Endothelial cell of umbilical vein (primary cell): Measurements from ENCODE around the gene MIEF1. TPM values are rescaled to one million over a fixed set of nuclear protein-coding genes. Genes with fewer than 3 reads are reported as not detected.

Experiments used
- BruUV-seq: library from RNA; stranded (reverse); fragments of 400-500 nt; replicated peaks from 2 replicates; lab custom pipeline; 2021; lab: Mats Ljungman, UMichigan
- CTCF ChIA-PET: fragments of 300-600, 350-600 bp; sonication (Branson Sonifier 250); formaldehyde crosslinking; loops from one replicate; lab custom pipeline; 2021; ENCODE audit warnings: antibody characterized with exemption, inconsistent platforms; lab: Charles Lee
- POLR2A ChIA-PET: fragments of 300-600, 350-600 bp; sonication (Branson Sonifier 250); formaldehyde crosslinking; loops from one replicate; lab custom pipeline; 2021; ENCODE audit warnings: antibody characterized with exemption, inconsistent platforms; lab: Charles Lee
- DNase-seq: peaks from one replicate; pipeline ENCODE4 v3.0.0-alpha.2; 2011; ENCODE audit warnings: low read depth, low spot score
- FAIRE-seq: peaks from 2 replicates; lab custom pipeline; 2011; peaks lifted over from hg19 to GRCh38; lab: Jason Lieb, UNC
- H2AFZ ChIP-seq: 2 replicates; pipeline ENCODE4 v1.6.0; 2012; ENCODE audit warnings: low read depth, low read length, control low read depth, inconsistent platforms
- H3K27ac ChIP-seq: 2 replicates; pipeline ENCODE4 v1.5.1; 2011; ENCODE audit warnings: low read depth, mild to moderate bottlenecking, control low read depth, low read length, moderate library complexity; ENCODE audit not compliant: insufficient read depth
- H3K27me3 ChIP-seq, 2 experiments: 2 replicates each; pipeline versions ENCODE4 v1.6.0 to v1.6.1; 2011; ENCODE audit warnings: low read length in 2 of 2, mixed read lengths in 1 of 2; ENCODE audit not compliant: control insufficient read depth in 2 of 2, insufficient read depth in 2 of 2
- H3K36me3 ChIP-seq, 2 experiments: 2 replicates in 1 of 2; 3 replicates in 1 of 2; pipeline ENCODE4 v1.5.1; 2011; ENCODE audit warnings: low read length in 2 of 2, mild to moderate bottlenecking in 1 of 2, moderate library complexity in 1 of 2; ENCODE audit not compliant: control insufficient read depth in 2 of 2, insufficient read depth in 2 of 2; ENCODE audit errors: extremely low read depth in 1 of 2
- H3K4me1 ChIP-seq: 3 replicates; pipeline ENCODE4 v1.5.1; 2011; ENCODE audit warnings: mild to moderate bottlenecking, low read length; ENCODE audit not compliant: control insufficient read depth, insufficient read depth; ENCODE audit errors: extremely low read depth
- H3K4me2 ChIP-seq: 2 replicates; pipeline ENCODE4 v1.6.1; 2011; ENCODE audit warnings: low read length, control low read depth, mixed read lengths; ENCODE audit not compliant: insufficient read depth
- H3K4me3 ChIP-seq, 3 experiments: fragments of 200-600 bp in 1 of 3; sonication (generic), shearing (Covaris generic) in 1 of 3; replicated peaks in 1 of 3; 2 replicates each; pipeline ENCODE4 v1.5.1; 2011 to 2016; ENCODE audit warnings: control low read depth in 3 of 3, low read length in 3 of 3, mild to moderate bottlenecking in 2 of 3, inconsistent platforms in 1 of 3, low read depth in 1 of 3, moderate library complexity in 1 of 3; ENCODE audit not compliant: insufficient read depth in 1 of 3
- H3K79me2 ChIP-seq: 2 replicates; pipeline ENCODE4 v1.6.0; 2012; ENCODE audit warnings: low read length, inconsistent platforms; ENCODE audit not compliant: control insufficient read depth, insufficient read depth
- H3K9ac ChIP-seq: replicated peaks from 2 replicates; pipeline ENCODE3; 2011; ENCODE audit warnings: low read length, control low read depth; ENCODE audit not compliant: insufficient read depth; ENCODE audit errors: extremely low read depth
- H3K9me1 ChIP-seq: replicated peaks from 3 replicates; pipeline ENCODE4 v1.6.0; 2011; ENCODE audit warnings: mild to moderate bottlenecking, low read length; ENCODE audit not compliant: control insufficient read depth, insufficient read depth; ENCODE audit errors: extremely low read depth
- H3K9me3 ChIP-seq: replicated peaks from 2 replicates; pipeline ENCODE4 v1.5.1; 2012; ENCODE audit warnings: low read length, inconsistent platforms; ENCODE audit not compliant: control insufficient read depth, insufficient read depth
- H4K20me1 ChIP-seq: replicated peaks from 2 replicates; pipeline ENCODE3; 2011; ENCODE audit warnings: mild to moderate bottlenecking, low read length; ENCODE audit not compliant: control insufficient read depth, insufficient read depth; ENCODE audit errors: extremely low read depth
- CTCF ChIP-seq, 2 donors: IDR thresholded peaks; 1 replicate in 1 of 2; 2 replicates in 1 of 2; pipeline ENCODE4 v1.5.1; 2011; ENCODE audit warnings: low read length in 2 of 2, mild to moderate bottlenecking in 2 of 2, moderate library complexity in 2 of 2, control low read depth in 1 of 2, inconsistent platforms in 1 of 2, low read depth in 1 of 2; ENCODE audit not compliant: insufficient read depth in 1 of 2; ENCODE audit errors: extremely low read depth in 1 of 2
- EZH2 ChIP-seq: IDR thresholded peaks from 2 replicates; pipeline ENCODE4 v1.6.1; 2012; ENCODE audit warnings: borderline replicate concordance, low read depth, mild to moderate bottlenecking, moderate library complexity, low read length, inconsistent platforms; ENCODE audit not compliant: severe bottlenecking
- FOS ChIP-seq: IDR thresholded peaks from 2 replicates; pipeline ENCODE4 v1.6.1; 2011; ENCODE audit warnings: mild to moderate bottlenecking, low read length, moderate library complexity, borderline replicate concordance; ENCODE audit not compliant: insufficient read depth
- GATA2 ChIP-seq: IDR thresholded peaks from 2 replicates; pipeline ENCODE4 v1.7.0; 2011; ENCODE audit warnings: low read depth, mild to moderate bottlenecking, moderate library complexity, mixed read lengths, low read length; ENCODE audit not compliant: insufficient read length, insufficient read depth
- JUN ChIP-seq: IDR thresholded peaks from 2 replicates; pipeline ENCODE4 v1.6.1; 2011; ENCODE audit warnings: borderline replicate concordance, low read depth; ENCODE audit not compliant: insufficient read length, insufficient read depth
- MAX ChIP-seq: IDR thresholded peaks from 2 replicates; pipeline ENCODE4 v1.6.1; 2011; ENCODE audit not compliant: insufficient read depth, insufficient read length
- MYC ChIP-seq: IDR thresholded peaks from one replicate; pipeline ENCODE4 v1.6.1; 2011; ENCODE audit warnings: mild to moderate bottlenecking, low read depth, low read length
- POLR2A ChIP-seq: IDR thresholded peaks from 2 replicates; pipeline ENCODE4 v1.6.1; 2012; ENCODE audit warnings: low read depth, mild to moderate bottlenecking, control low read depth, low read length
- POLR2AphosphoS5 ChIP-seq: IDR thresholded peaks from 2 replicates; pipeline ENCODE4 v1.6.1; 2012; ENCODE audit warnings: low read depth, mild to moderate bottlenecking, control low read depth, low read length, moderate library complexity; ENCODE audit not compliant: insufficient read depth
- dilution Hi-C: fragments of 300-500 bp; cut with MboI; formaldehyde crosslinking; loops from one replicate; pipeline ENCODE4 v1.15.0; 2019; ENCODE audit warnings: low sequenced_read_pairs; ENCODE audit not compliant: extremely low pct_ligation_motif_present
- intact Hi-C: fragments of 100-400 bp; cut with micrococcal nuclease; formaldehyde crosslinking; loops from one replicate; pipeline ENCODE4 v1.10.0; 2022
- polyA plus RNA-seq, 4 experiments: library from polyadenylated mRNA; depleted of rRNA in 3 of 4; stranded (reverse) in 3 of 4; unstranded in 1 of 4; fragments of >200 nt; gene quantifications; 2 replicates each; pipeline versions ENCODE4 v1.2.1 to v1.2.3, GENCODE V29; 2011 to 2012; ENCODE audit warnings: missing spikeins in 1 of 4
- total RNA-seq: library from RNA; stranded (reverse); gene quantifications from 2 replicates; pipeline ENCODE4 v1.2.3, GENCODE V29; 2021

MIEF1 gene
- total and polyA plus RNA-seq, 2 donors (not counting 3 experiments of a cell fraction or from before 2014, with no cell fraction given): 14.2 to 31.1 TPM

GRCh38 chr22:39469326-39469680, 32.8 kb upstream of the MIEF1 start:
- no peaks in the 10 kb centered on the region for H3K9me1 ChIP-seq
- no peak for FAIRE-seq
- TF ChIP-seq FOS (no peak), CTCF (IDR thresholded peaks at IDR 0.05; ENCODE audit: extremely low read depth in 1 of 2, insufficient read depth in 1 of 2, low read depth in 1 of 2, low read length in 2 of 2) (no peak), JUN (no peak), POLR2A (no peak), POLR2AphosphoS5 (no peak), MAX (no peak), GATA2 (no peak), MYC (no peak), EZH2 (no peak)
- peaks cover 3% of the 10 kb centered on the region for H3K4me1 ChIP-seq
- intact Hi-C loops (no loop called here), dilution Hi-C loops (no loop called here)
- H2AFZ ChIP-seq: no peak overlapping the region
- H3K9ac ChIP-seq: no peak overlapping the region
- H3K79me2 ChIP-seq: no peaks in the 10 kb centered on the region
- ChIA-PET POLR2A (no interaction called here), CTCF (no interaction called here)
- DNase-seq: no peak
- H3K36me3 ChIP-seq: no peaks in the 10 kb centered on the region
- H3K4me2 ChIP-seq: no peak overlapping the region
- H4K20me1 ChIP-seq: no peaks in the 10 kb centered on the region
- no peak overlapping the region for H3K27ac ChIP-seq
- no peaks in the 10 kb centered on the region for H3K9me3 ChIP-seq
- H3K27me3 ChIP-seq: no peaks in the 10 kb centered on the region
- H3K4me3 ChIP-seq: no peak overlapping the region
- no TSS peak for BruUV-seq
